ENCODE results near the gene IVL. TPM values are rescaled to one million over a fixed set of nuclear protein-coding genes. Genes with fewer than 3 reads are reported as not detected.

Gene IVL
- total and polyA plus RNA-seq, 2 donors = 2.7 to 9.5 TPM

GRCh38 chr1:152880316-152880715 is 28.0 kb upstream of the IVL start:
- no peaks in the 10 kb centered on the region for H3K4me1 ChIP-seq (ENCODE audit: insufficient read depth)
- no peak overlapping the region for H3K4me3 ChIP-seq (ENCODE audit: low read depth, low read length)
- no peaks in the 10 kb centered on the region for H3K36me3 ChIP-seq (ENCODE audit: insufficient read depth)
- peak overlapping the region; percentile 48 for H3K27ac ChIP-seq (ENCODE audit: low read depth)
- WGBS = 80% methylated on average over 4 of the region's 4 CpGs
- DNase-seq (ENCODE audit: extremely low spot score) = no peak

- 65% methylated on average over 5 of the region's 5 CpGs for WGBS
- no peaks in the 10 kb centered on the region for H3K4me1 ChIP-seq (ENCODE audit: insufficient read depth)
- no peak for DNase-seq (ENCODE audit: extremely low spot score)
- H3K36me3 ChIP-seq (ENCODE audit: insufficient read depth) = no peaks in the 10 kb centered on the region
- H3K4me3 ChIP-seq (ENCODE audit: low read depth, low read length) = no peak overlapping the region
- peak overlapping the region; percentile 31 for H3K27ac ChIP-seq (ENCODE audit: low read depth)
Measured at GRCh38 chr1:152880907-152881306, 27.4 kb upstream of the IVL start.

GRCh38 chr1:152884085-152884484 is 24.3 kb upstream of the IVL start:
- Histone ChIP-seq H3K27ac (ENCODE audit: low read depth) (no peak overlapping the region), H3K36me3 (ENCODE audit: insufficient read depth) (no peaks in the 10 kb centered on the region), H3K4me1 (ENCODE audit: insufficient read depth) (no peaks in the 10 kb centered on the region), H3K4me3 (ENCODE audit: low read depth, low read length) (no peak overlapping the region)
- DNase-seq (ENCODE audit: extremely low spot score) = no peak

GRCh38 chr1:152884506-152884905 is 23.8 kb upstream of the IVL start:
- WGBS = 98% methylated on average over 1 of the region's 1 CpG
- DNase-seq (ENCODE audit: extremely low spot score) = no peak
- H3K4me3 ChIP-seq (ENCODE audit: low read depth, low read length) = no peak overlapping the region
- H3K36me3 ChIP-seq (ENCODE audit: insufficient read depth) = no peaks in the 10 kb centered on the region
- H3K4me1 ChIP-seq (ENCODE audit: insufficient read depth) = no peaks in the 10 kb centered on the region
- no peak overlapping the region for H3K27ac ChIP-seq (ENCODE audit: low read depth)

GRCh38 chr1:152884966-152885624 is 23.3 kb upstream of the IVL start:
- H3K4me1 ChIP-seq (ENCODE audit: insufficient read depth) = no peaks in the 10 kb centered on the region
- no peak for DNase-seq (ENCODE audit: extremely low spot score)
- WGBS = 66% methylated on average over 4 of the region's 4 CpGs
- no peaks in the 10 kb centered on the region for H3K36me3 ChIP-seq (ENCODE audit: insufficient read depth)
- H3K4me3 ChIP-seq (ENCODE audit: low read depth, low read length) = no peak overlapping the region
- H3K27ac ChIP-seq (ENCODE audit: low read depth) = no peak overlapping the region

- 16% methylated on average over 3 of the region's 3 CpGs for WGBS
- Histone ChIP-seq H3K4me1 (ENCODE audit: insufficient read depth) (no peaks in the 10 kb centered on the region), H3K36me3 (ENCODE audit: insufficient read depth) (no peaks in the 10 kb centered on the region), H3K27ac (ENCODE audit: low read depth) (no peak overlapping the region), H3K4me3 (ENCODE audit: low read depth, low read length) (no peak overlapping the region)
- DNase-seq (ENCODE audit: extremely low spot score) = no peak
Measured at GRCh38 chr1:152886085-152886484, 22.3 kb upstream of the IVL start.

GRCh38 chr1:152886758-152887409 is 21.5 kb upstream of the IVL start:
- Histone ChIP-seq H3K36me3 (ENCODE audit: insufficient read depth) (no peaks in the 10 kb centered on the region), H3K4me1 (ENCODE audit: insufficient read depth) (no peaks in the 10 kb centered on the region), H3K4me3 (ENCODE audit: low read depth, low read length) (no peak overlapping the region), H3K27ac (ENCODE audit: low read depth) (peak overlapping the region; percentile 33)
- no peak for DNase-seq (ENCODE audit: extremely low spot score)
- WGBS = 67% methylated on average over 8 of the region's 8 CpGs

GRCh38 chr1:152888126-152888525 is 20.2 kb upstream of the IVL start:
- WGBS = 75% methylated on average over 1 of the region's 1 CpG
- Histone ChIP-seq H3K4me3 (ENCODE audit: low read depth, low read length) (no peak overlapping the region), H3K36me3 (ENCODE audit: insufficient read depth) (no peaks in the 10 kb centered on the region), H3K27ac (ENCODE audit: low read depth) (no peak overlapping the region), H3K4me1 (ENCODE audit: insufficient read depth) (no peaks in the 10 kb centered on the region)
- DNase-seq (ENCODE audit: extremely low spot score) = no peak

- H3K4me3 ChIP-seq (ENCODE audit: low read depth, low read length) = no peak overlapping the region
- WGBS = 61% methylated on average over 4 of the region's 4 CpGs
- H3K36me3 ChIP-seq (ENCODE audit: insufficient read depth) = no peaks in the 10 kb centered on the region
- DNase-seq (ENCODE audit: extremely low spot score) = no peak
- no peak overlapping the region for H3K27ac ChIP-seq (ENCODE audit: low read depth)
- no peaks in the 10 kb centered on the region for H3K4me1 ChIP-seq (ENCODE audit: insufficient read depth)
Measured at GRCh38 chr1:152899027-152899426, 9.3 kb upstream of the IVL start.

- Histone ChIP-seq H3K4me3 (ENCODE audit: low read depth, low read length) (no peak overlapping the region), H3K36me3 (ENCODE audit: insufficient read depth) (no peaks in the 10 kb centered on the region), H3K27ac (ENCODE audit: low read depth) (no peak overlapping the region), H3K4me1 (ENCODE audit: insufficient read depth) (no peaks in the 10 kb centered on the region)
- 31% methylated on average over 2 of the region's 2 CpGs for WGBS
- no peak for DNase-seq (ENCODE audit: extremely low spot score)
Measured at GRCh38 chr1:152899883-152900282, 8.5 kb upstream of the IVL start.

- Histone ChIP-seq H3K27ac (ENCODE audit: low read depth) (no peak overlapping the region), H3K4me1 (ENCODE audit: insufficient read depth) (no peaks in the 10 kb centered on the region), H3K4me3 (ENCODE audit: low read depth, low read length) (no peak overlapping the region), H3K36me3 (ENCODE audit: insufficient read depth) (no peaks in the 10 kb centered on the region)
- WGBS = 75% methylated on average over 5 of the region's 5 CpGs
- peak; percentile 54 for DNase-seq (ENCODE audit: extremely low spot score)
Measured at GRCh38 chr1:152901631-152902030, 6.7 kb upstream of the IVL start.

GRCh38 chr1:152902636-152903035 is 5.7 kb upstream of the IVL start:
- WGBS = 61% methylated on average over 4 of the region's 4 CpGs
- H3K4me1 ChIP-seq (ENCODE audit: insufficient read depth) = no peaks in the 10 kb centered on the region
- H3K27ac ChIP-seq (ENCODE audit: low read depth) = no peak overlapping the region
- no peak for DNase-seq (ENCODE audit: extremely low spot score)
- no peak overlapping the region for H3K4me3 ChIP-seq (ENCODE audit: low read depth, low read length)
- no peaks in the 10 kb centered on the region for H3K36me3 ChIP-seq (ENCODE audit: insufficient read depth)

- Histone ChIP-seq H3K4me1 (ENCODE audit: insufficient read depth) (no peaks in the 10 kb centered on the region), H3K36me3 (ENCODE audit: insufficient read depth) (no peaks in the 10 kb centered on the region), H3K27ac (ENCODE audit: low read depth) (no peak overlapping the region), H3K4me3 (ENCODE audit: low read depth, low read length) (no peak overlapping the region)
- WGBS = 80% methylated on average over 7 of the region's 7 CpGs
- DNase-seq (ENCODE audit: extremely low spot score) = no peak
Measured at GRCh38 chr1:152904688-152905440, 3.5 kb upstream of the IVL start.

GRCh38 chr1:152906023-152906565 is 2.3 kb upstream of the IVL start:
- no peak overlapping the region for H3K4me3 ChIP-seq (ENCODE audit: low read depth, low read length)
- H3K36me3 ChIP-seq (ENCODE audit: insufficient read depth) = no peaks in the 10 kb centered on the region
- no peaks in the 10 kb centered on the region for H3K4me1 ChIP-seq (ENCODE audit: insufficient read depth)
- WGBS = 34% methylated on average over 5 of the region's 5 CpGs
- peak overlapping the region; percentile 44 for H3K27ac ChIP-seq (ENCODE audit: low read depth)
- peak; percentile 52 for DNase-seq (ENCODE audit: extremely low spot score)
